DMS 273 treated with DMSO at 0.1 percent for 48 hours (cell line): ENCODE results near the gene MACROH2A1.

ENCODE experiments used
- DNase-seq: peaks from one replicate; lab custom pipeline; 2025; lab: John Stamatoyannopoulos, UW

Gene MACROH2A1

DNA sequence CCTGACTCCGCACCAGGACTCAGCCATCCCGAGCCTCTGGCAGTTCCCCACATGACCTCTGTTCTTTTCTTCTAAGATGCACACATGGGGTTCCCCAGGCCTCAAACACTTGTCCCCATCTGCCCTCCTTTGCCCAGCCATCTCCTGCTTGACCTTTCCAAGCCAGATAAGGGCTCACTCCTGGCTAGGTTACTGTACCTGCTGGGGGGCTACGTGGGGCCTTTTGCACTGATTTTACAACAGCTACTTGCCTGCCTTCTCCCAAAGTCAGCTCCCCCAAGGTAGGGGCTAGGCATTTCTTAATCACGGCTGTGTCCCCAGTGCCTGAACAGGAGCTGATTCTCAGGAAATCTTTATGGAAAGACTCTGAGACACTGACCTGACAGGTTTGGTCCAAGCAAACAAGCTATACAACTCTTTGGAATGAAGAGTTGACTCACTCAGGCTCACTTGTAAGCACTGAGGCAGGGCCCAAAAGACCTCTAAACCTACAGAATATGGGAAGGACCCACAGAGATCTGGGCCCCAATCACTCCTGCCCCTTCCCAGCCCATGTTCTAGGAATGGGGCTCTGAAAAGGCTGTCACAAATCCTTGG lies 2.5 kb downstream of the MACROH2A1 start:
- DNase-seq = no peak

DNA sequence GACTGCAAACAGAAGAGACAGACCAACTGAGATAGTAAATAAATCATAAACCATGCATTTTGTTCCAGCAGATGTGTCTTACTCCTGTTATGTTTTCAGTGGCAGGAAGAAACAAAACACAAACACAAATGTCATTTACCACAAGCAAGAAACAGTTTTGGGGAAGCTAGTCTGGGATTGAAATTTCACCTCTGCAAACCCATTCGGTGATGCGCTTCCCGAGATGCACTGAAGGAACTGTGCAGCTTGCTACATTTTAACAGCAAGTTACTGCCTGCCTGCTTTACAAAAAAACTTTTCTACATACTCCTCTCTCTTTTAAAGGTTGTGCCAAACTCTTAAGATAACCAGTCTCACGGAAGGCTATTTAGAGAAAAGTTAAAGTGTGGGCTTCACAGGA lies 3.2 kb downstream of the MACROH2A1 start:
- no peak for DNase-seq

DNA sequence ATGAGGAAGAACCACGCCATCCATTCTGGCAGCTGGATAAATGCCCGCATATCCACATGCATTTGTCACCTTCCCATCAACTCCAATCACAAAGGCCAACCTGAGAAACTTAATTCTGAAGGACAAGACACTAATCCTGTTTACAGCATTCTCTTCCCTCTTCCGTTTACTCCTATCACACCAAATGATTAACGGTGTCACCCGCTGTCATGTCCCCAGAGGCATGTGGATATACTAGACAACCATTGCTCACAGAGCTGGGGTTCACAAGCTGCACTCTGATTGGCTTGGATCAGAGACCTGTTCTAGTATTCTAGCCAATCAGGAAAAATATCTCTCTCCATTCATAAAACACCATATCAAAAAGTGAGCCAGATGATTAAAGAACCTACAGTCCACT lies 3.6 kb downstream of the MACROH2A1 start:
- DNase-seq = no peak

DNA sequence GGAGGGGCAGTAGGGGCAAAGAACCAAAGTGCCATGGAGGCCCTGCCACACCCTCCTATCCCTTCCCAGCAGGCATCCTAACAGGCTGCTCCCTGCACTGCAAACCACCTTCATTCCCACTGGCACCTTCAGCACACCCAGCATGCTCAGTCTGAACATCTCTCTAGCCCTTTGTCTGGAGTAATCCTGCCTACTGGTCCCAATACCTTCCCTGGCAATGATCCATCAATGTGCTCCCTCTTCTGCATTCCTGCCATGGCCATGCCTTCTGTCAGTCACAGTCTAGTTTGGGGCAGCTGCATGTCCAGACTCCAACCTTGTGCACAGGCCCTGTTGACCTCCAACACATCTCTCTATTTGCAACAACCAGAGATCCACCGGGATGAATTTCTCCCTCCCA lies 4.9 kb downstream of the MACROH2A1 start:
- no peak for DNase-seq

DNA sequence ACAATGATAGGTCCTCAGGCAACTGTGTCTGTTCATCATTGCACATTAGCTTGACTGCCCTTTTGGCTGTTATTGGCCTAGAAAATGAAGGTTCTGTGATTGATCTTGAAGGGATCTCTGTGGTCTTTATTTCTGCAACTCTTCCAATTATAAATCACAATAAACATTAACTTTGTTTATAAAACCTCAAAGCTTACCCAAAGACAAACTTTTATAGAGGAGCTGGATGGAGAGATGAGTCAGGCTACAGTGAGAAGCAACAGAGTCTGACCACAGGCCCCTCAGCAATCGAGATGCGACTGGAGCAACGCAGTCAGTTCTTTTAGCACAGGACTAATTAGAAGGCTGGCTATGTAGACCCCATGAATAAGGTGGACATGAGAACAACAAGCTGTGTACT lies 5.3 kb downstream of the MACROH2A1 start:
- no peak for DNase-seq

DNA sequence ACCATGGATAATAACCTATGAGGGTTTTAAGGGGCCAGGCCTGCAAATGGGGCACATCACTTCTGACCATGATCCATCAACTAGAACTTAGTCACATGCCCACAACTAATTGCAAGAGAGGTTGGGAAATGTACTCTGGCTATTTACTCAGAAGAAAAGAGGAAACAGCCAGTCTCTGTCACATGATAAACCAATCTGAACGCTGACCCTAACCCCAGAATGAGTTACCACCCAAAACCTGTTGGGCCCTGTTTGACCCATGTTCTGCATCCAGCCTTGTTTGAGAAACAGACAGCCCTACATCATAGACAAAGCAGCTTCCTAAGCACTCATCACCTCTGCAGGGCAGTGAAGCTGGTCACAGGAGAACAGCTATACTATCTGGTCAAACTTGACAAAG lies 5.8 kb downstream of the MACROH2A1 start:
- DNase-seq = no peak

DNA sequence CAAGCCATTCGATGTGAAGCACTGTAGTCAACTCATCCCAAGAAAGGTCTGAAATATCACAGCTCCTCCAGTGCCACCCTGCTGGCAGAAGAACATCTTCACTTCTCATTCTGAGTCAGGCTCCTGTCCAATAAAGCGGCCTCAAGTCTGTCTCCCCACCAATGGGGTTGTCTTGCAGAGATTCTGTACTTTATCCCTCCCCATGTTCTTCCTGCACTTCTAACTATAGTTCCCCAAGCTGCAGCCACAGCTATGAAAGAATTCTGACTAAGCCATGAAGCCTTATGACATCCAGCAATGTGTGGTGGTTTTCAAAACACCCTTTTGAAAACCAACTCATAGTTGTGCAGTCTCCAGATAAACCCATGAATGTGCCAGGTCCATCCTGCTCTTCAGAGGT lies 6.8 kb downstream of the MACROH2A1 start:
- no peak for DNase-seq

DNA sequence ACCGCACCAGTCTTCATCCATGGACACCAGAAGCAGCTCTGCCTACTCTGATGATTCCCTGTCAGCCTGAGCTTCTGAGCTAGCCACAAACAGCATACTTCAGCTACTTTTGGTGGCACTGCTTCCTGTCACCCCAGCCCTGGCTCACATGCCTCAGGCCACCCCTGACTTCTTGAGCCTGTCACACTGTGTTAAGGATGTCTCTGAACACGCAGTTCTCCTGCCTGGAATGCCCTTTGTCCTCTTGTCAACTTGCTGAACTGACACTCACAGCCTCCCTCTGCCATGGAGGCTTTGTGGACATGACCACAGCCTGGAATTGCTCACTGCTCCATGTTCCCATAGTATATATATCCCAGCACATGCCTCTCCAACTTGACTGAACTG lies 7.2 kb downstream of the MACROH2A1 start:
- no peak for DNase-seq

DNA sequence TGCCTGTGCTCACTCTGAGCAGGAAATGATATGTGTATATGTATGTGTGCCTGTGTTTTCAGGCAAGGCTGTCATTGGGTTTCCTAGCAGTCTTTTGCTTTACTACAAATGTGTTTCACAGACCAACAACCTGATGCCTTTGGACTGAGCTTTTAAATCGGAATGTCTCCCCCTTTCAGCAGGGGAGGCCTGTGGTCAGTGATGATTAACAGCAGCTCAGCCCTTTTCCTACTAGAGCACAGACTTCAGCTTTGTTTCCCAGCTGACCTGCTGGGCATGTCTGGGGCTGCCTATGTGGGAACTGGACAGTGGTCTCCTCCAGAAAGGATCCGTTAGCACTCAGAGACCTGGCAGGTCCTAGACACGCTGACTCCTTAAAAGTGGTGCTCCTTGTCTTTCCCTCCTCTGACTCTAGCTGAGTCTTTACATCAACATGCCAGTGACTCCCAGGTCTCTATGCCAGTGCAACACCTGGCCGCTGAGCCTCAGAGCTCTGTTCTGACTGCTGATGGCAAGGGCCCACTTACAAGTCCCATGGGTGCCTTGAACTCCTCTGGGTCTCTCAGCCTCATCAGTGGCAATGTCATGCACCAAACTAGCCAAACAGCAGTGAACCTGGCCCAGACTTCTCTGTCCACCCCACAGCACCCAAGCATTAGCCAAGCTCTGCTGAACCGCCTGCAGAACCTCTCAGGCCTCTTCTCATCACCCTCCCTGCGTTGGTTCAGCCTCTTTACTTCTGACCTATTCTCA lies 7.7 kb downstream of the MACROH2A1 start:
- DNase-seq = no peak

DNA sequence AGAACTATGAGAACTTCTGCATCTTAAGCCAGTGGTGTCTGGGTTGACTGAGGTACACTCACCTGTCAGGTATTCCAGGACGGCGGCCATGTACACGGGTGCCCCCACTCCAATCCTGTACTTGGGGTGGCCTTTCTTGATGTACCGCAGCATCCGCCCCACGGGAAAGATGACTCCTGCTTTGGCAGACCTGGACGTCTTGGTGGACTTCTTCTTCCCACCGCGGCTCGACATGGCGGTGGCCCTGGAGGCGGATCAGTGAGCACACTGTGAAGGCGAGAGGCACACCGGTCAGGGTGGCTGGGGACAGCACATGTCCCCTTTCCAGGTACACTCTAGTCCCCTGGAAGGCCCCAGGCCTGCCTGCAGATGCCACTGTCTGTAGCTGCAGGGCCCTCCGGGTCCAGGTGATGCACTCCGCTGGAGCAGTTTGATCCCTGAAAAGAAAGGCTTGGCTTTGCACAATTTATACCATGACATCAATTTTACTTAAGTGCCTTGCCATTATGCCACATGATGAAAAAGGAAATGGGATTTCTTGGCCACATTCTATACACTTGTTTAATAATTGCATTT lies 10.1 kb downstream of the MACROH2A1 start:
- DNase-seq = no peak

DNA sequence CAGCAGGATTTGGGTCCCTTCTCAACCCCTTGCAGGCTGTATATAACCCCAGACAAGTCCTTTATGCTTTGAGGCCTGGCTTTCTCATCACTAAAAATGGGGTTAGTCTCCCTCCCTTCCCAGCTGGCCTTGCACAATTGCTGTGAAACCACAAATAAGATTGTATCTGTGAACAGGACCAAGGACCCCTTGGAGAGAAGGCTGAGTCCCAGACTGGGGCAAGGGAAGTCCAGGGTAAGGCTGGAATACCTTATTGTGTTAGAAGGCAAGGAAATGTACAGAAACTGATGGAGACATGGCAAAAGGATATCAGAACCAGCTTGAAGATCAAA lies 11.4 kb downstream of the MACROH2A1 start:
- no peak for DNase-seq

DNA sequence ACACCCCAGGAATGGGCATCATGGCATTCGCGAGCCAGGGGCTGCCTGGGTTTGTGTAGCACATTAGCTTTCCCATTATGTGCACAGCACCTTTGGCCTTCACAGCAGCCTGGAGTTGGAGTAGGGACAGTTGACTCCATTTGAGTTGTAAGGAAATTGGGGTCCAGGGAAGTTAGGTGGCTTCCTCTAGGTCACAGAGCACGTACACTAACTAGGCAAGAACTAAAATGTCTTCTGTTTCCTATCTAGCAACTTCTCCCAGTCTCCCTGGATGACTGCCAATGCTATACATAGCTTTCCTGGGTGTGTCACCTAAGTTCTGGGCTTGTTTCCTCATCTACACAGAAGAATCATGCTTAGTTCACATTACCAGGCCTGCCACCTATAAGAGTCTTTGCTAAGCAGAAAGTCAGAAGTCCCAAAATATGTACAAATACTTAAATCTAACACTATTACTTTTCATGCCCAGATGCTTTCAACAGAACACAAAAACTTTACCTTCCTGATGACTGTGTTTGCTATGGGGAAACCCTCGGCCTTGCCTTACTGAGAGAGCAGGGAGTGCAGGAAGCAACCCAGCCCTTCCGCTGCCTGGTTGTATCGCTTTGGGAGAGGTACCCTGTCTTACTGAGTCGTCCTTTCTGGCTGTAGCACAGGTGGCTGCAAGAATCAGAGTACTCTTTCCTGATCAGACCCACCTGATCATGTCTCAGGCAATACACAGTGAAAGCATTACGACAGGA lies 12.0 kb downstream of the MACROH2A1 start:
- DNase-seq = no peak

DNA sequence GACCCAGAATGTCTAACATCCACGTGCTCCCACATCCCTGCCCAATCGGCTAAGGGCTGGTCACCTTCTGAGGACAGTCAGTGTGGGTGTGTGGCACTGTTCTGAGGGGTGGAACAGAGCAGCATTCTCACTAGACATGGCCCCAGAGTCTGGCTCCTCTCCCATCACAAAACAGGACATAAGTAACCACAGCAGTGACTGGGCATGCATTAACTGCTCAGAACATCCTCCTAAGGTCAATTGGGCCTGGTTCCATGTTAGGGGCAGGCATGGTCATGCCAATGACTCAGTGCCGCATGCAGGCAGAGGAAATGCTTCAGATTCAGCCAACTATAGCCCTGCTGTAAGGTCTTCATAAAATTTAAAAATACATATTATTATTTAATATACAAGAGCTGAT lies 12.9 kb downstream of the MACROH2A1 start:
- no peak for DNase-seq

DNA sequence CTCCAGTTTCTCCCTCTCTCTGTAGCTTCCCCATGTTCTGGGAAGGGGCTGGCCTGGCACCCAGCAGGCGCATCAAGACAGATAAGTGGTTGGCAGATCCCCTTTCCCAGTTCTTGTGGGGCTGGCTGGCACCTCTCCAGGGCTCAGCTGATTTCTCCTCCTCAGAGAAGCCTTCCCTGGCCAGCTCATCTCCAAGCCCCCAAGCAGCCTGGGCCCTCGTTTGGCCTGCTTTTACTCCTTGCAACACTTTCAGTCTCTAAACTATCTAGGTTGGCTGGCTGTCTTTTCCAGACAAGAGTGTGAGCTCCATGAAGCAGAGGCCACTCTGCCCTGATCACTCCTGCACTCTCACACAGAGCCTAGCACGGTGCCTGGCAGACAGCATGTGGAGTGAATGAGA lies 13.5 kb downstream of the MACROH2A1 start:
- DNase-seq = no peak

DNA sequence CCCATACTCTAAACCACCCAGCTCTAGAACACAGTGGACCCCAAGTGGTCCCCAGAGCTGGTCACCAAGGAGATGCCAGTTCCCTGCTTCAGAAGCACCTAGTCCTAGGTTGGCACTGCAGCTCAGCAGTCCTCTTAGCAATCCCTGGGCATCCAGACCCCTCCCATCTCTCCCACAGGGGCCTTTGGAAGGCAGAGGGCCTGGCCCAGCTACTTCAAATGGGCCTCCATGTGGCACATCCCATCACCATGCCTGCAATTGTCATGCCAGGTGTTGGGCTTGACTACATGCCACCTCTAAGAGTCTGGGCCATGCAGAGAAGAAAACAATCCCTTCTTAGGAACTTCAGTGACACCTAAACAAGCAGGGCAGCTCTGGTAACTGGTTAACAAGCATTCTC lies 14.1 kb downstream of the MACROH2A1 start:
- no peak for DNase-seq

DNA sequence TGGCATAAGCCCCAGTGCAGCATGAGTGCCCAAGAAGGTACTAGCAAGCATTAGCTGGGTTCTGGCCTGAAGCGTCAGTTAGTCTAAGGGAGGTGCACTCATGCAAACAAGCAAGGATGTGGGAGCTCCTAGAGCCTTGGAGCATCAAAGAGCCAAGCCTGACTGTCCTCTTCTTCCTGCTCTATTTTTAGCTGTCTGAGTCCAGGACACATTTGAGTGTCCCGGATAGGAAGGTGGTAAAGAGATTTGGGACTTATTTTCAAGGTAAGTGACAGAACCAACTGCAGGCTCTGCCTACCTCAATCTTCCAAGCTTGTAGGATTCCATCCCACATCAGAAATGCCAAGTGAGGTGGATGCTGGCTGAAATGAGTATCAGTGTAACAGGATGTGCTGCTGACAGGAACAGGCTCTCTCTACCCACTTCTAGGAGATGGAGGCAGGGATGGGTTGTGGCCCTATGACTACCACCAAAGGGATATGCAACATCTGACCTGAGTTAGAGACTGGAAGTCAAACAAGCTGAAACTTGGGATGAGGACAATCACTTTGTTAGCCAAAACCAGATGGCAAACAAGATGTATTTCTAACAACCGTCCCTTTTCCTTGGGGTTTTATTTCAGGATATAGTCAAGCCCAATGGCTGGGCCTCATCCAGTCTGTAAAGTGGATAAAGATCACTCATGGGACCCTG lies 15.1 kb downstream of the MACROH2A1 start:
- no peak for DNase-seq

DNA sequence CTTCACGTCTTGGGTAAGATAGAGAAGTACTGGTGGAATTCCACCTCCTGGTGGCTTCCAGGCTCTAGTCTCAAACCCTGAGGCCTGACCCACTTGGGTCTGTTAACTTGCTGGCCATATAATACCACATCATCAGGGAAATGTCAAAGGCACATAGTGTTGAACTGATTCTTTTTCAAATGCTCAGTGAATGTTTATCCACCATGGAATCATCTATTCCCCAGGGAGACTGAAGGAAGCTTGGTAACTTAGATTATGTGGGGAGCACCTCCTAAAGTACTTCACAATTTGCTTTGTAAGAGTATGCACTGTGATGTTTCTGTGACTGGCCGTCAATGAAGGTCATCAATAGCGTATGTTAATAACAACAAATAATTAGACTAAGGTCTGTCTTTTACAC lies 16.1 kb downstream of the MACROH2A1 start:
- no peak for DNase-seq

DNA sequence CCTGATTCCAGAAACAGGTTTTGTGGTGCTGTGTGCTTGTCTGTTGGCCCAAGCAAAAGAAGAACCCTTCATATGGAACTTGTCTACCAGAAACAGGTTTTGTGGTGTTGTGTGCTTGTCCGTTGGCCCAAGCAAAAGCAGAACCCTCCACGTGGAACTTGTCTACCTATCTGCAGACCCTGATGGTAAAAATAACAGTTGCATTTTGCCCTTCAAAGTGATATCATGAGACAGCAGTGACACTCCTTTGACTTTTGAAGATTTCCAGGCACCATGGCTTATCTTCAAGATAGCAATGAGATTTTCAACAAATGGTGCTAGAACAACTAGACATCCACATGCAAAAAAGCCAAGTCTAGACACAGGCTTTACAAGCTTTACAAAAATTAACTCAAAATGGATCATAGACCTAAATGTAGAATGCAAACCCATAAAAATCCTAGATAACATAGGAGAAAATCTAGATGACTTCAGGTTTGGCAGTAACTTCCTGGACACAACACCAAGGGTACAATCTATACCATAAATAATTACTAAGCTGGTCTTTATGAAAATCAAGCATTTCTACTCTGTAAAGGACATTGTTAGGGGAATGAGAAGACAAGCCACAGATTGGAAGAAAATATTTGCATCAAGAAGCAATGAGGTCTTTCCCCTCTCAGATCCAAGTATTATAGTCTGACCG lies 16.8 kb downstream of the MACROH2A1 start:
- no peak for DNase-seq

DNA sequence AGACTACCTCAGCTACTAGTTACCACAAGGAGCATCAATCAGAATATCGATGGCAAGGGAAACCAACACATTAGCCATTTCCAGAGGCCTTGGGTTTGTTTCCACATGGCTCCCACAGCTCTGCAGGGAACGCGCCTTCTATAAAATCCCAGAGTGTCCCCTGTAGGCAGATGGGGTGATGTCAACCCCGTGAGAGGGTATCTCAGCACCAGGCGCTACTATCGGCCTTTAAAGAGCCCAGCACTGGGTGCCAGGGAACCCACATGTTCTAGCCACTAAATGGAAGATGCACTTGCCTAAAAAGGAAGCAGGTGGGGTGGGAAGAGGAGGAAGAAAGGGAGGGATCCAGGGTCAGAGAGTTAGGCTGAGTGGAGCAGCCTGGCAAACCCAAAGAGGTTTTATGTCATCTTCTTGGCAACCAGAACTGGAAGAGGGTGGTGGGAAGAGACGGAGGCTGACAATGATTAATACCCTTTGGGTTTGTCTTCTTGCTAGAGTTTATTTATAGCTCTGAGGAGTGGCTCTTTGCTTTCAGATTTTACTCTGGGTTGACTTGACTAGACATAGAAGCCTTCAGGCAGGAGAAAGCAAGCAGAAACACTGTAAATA lies 19.9 kb downstream of the MACROH2A1 start:
- no peak for DNase-seq

DNA sequence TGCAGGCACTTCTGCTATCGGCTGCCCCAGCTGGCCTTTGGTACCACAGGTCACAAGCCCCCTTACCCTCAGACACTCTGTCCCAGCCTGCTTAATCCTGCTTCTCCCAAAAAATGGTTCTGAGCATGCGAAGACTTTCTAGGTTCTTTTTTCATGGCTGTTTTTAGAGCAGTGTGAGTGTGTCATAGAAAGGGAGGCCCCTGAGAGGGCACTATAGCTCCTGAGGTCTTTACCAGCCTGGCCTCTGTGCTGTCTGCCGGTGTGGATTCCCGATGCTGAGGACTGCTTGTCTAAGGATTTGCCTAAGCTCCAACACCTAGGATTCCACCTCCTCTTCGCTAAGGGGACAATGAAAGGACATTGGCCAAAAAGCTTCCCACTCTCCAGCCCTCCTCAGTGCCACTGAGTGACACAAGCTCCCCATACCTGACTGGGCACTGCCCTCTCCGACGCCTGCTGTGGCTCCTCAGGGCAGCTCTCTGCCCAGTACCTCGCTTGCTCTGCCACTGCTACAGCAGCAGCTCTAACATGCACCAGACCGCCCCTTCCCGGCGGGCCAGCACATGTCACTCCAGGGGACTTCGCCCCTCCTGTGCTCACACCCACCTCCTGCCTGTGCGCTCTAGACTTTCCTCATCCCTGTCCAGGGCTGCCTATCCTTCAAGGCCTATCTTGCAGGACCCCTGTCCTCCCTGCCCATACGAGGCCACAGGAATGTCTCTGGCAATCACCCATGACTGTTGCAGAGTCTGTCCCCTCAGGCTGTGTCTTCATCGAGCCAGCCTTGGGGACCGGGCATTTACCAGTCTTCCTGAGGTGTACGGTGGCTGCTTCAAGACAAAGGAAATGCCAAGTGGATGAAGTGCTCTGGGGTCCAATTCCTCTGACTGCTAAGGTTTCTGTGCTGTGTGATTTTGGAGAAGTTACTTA lies 21.0 kb downstream of the MACROH2A1 start:
- no peak for DNase-seq
